Measurements from ENCODE around the gene RBM6. TPM values are rescaled to one million over a fixed set of nuclear protein-coding genes. Genes with fewer than 3 reads are reported as not detected.

RBM6 gene
- polyA plus RNA-seq, 1 of the 3 experiments (the other 2 are of a cell fraction) = 67.4 TPM

- TF ChIP-seq USF2 (IDR thresholded peaks at IDR 0.05; ENCODE audit: borderline replicate concordance, low read depth, low read length) (no peak), SIN3A (IDR thresholded peaks at IDR 0.05; ENCODE audit: borderline replicate concordance, low read depth, low read length) (peak; percentile 83), NFIC (IDR thresholded peaks at IDR 0.05; ENCODE audit: borderline replicate concordance) (no peak), POLR2AphosphoS5 (IDR thresholded peaks at IDR 0.05; ENCODE audit: low read depth, low read length) (peak; percentile 90), USF1 (IDR thresholded peaks at IDR 0.05; ENCODE audit: borderline replicate concordance, low read depth) (no peak), FOXJ3 (CRISPR knock-in tag; IDR thresholded peaks at IDR 0.05) (no peak), RFX5 (IDR thresholded peaks at IDR 0.05; ENCODE audit: low read length) (no peak), FOSL2 (IDR thresholded peaks at IDR 0.05; ENCODE audit: borderline replicate concordance, low read depth) (no peak), ELF1 (IDR thresholded peaks at IDR 0.05) (no peak), MAX (IDR thresholded peaks at IDR 0.05; ENCODE audit: low read depth) (peak; percentile 71), RAD21 (IDR thresholded peaks at IDR 0.05; ENCODE audit: low read length) (no peak)
These were observed 149.0 kb downstream of the RBM6 start, which contains the start of gene RBM5 (continued) for GRCh38 chr3:50088725-50089608.

GRCh38 chr3:50089609-50089945 is 149.6 kb downstream of the RBM6 start:
- peak overlapping the region; percentile 85 to 99 for H3K4me3 ChIP-seq (ENCODE audit: low read depth in 2 of 2, low read length in 1 of 2)
- peaks cover 21% of the 10 kb centered on the region for H3F3A ChIP-seq (replicated peaks; ENCODE audit: insufficient read depth)
- peak overlapping the region; percentile 99 for H3K9ac ChIP-seq
- no peak for DNase-seq
- peaks cover 35 to 42% of the 10 kb centered on the region in 2 experiments for H3K36me3 ChIP-seq (replicated peaks in 1 of 2; ENCODE audit: control insufficient read depth in 1 of 2, insufficient read depth in 2 of 2, low read length in 1 of 2)
- CTCF ChIA-PET = interaction anchor here (0.7 to 1.9 kb wide), 6 partner anchors 12 to 286 kb away, joined by 3 to 12 read pairs (median 4); partner anchors contain the start of gene INKA1
- no peaks in the 10 kb centered on the region for H3K27me3 ChIP-seq (ENCODE audit: insufficient read depth)
- no peak overlapping the region for H2AFZ ChIP-seq (ENCODE audit: low read depth)
- POLR2A ChIA-PET = interaction anchor here (1.0 to 1.2 kb wide), 2 partner anchors 12 to 61 kb away, joined by 3 read pairs; no protein-coding TSS in a partner anchor
- H3K9me3 ChIP-seq = no peaks in the 10 kb centered on the region
- peaks cover 8 to 9% of the 10 kb centered on the region in 2 experiments; a peak in 2 of 4 replicates for H3K4me1 ChIP-seq (ENCODE audit: control insufficient read depth in 1 of 2, insufficient read depth in 2 of 2, low read depth in 1 of 2, low read length in 1 of 2)
- H4K20me1 ChIP-seq (ENCODE audit: insufficient read depth) = peaks cover 25% of the 10 kb centered on the region
- peak overlapping the region; percentile 77 for H3K4me2 ChIP-seq
- 4% methylated on average over 16 of the region's 16 CpGs for WGBS (ENCODE audit: low lambda C conversion rate)
- H3K27ac ChIP-seq (ENCODE audit: low read depth in 2 of 2, low read length in 1 of 2) = peak overlapping the region; percentile 83 to 94; a peak in 3 of 4 replicates
- H3K9me2 ChIP-seq = no peaks in the 10 kb centered on the region
- peaks cover 61% of the 10 kb centered on the region for H3K79me2 ChIP-seq (ENCODE audit: insufficient read depth)
- TF ChIP-seq RFX5 (IDR thresholded peaks at IDR 0.05; ENCODE audit: low read length) (no peak), MXI1 (IDR thresholded peaks at IDR 0.05; ENCODE audit: low read depth, low read length) (peak; percentile 44; the same call in 1 of the 2 replicates), REST (IDR thresholded peaks at IDR 0.05; ENCODE audit: low read depth, low read length) (no peak)
